Esophagus muscularis mucosa (tissue), 4 donors: Measurements from ENCODE around the gene MAD2L1. TPM values are rescaled to one million over a fixed set of nuclear protein-coding genes. Genes with fewer than 3 reads are reported as not detected.

Source experiments
- DNase-seq: peaks from one replicate; pipeline ENCODE4 v3.0.0-alpha.2; 2017; ENCODE audit errors: extremely low spot score
- H3K27ac ChIP-seq, 4 donors: fragments of 200-600 bp; sonication (generic); replicated peaks in 1 of 4; 1 replicate in 3 of 4; 2 replicates in 1 of 4; pipeline ENCODE4 v1.5.1; 2016 to 2019; ENCODE audit warnings: mild to moderate bottlenecking in 1 of 4
- H3K27me3 ChIP-seq, 4 donors: fragments of 200-600 bp; sonication (generic); one replicate each; pipeline versions ENCODE4 v1.5.1 to v1.6.0; 2016 to 2019
- H3K36me3 ChIP-seq, 4 donors: fragments of 200-600 bp; sonication (generic); one replicate each; pipeline ENCODE4 v1.5.1; 2016 to 2019
- H3K4me1 ChIP-seq, 4 donors: fragments of 200-600 bp; sonication (generic); one replicate each; pipeline ENCODE4 v1.5.1; 2016 to 2019
- H3K4me3 ChIP-seq, 4 donors: fragments of 200-600 bp; sonication (generic); 1 replicate in 2 of 4; 2 replicates in 2 of 4; pipeline ENCODE4 v1.5.1; 2016 to 2019; ENCODE audit warnings: mild to moderate bottlenecking in 4 of 4, moderate library complexity in 1 of 4
- H3K9me3 ChIP-seq, 4 donors: fragments of 200-600 bp; sonication (generic); 1 replicate in 3 of 4; 2 replicates in 1 of 4; pipeline ENCODE4 v1.5.1; 2016 to 2019
- CTCF ChIP-seq, 3 experiments: fragments of 200-600 bp in 2 of 3; fragments of 450-650 bp in 1 of 3; sonication (generic) in 2 of 3; IDR thresholded peaks; one replicate each; pipeline ENCODE4 v1.5.1; 2017 to 2019; ENCODE audit warnings: antibody characterized with exemption in 3 of 3, mild to moderate bottlenecking in 2 of 3, moderate library complexity in 1 of 3
- EP300 ChIP-seq: sonication (generic); formaldehyde crosslinking; IDR thresholded peaks from one replicate; pipeline ENCODE4 v1.6.1; 2017; ENCODE audit warnings: antibody characterized with exemption
- POLR2A ChIP-seq: fragments of 450-650 bp; IDR thresholded peaks from one replicate; pipeline ENCODE4 v1.6.1; 2017; ENCODE audit warnings: antibody characterized with exemption, moderate library complexity, mild to moderate bottlenecking, low read depth
- POLR2AphosphoS5 ChIP-seq, 2 donors: sonication (generic); formaldehyde crosslinking; IDR thresholded peaks; one replicate each; pipeline ENCODE4 v1.6.1; 2017; ENCODE audit warnings: antibody characterized with exemption in 2 of 2
- WGBS: methylation state at CpG from one replicate; pipeline ENCODE4 v1.1.5; 2018; 5-methylcytosine and 5-hydroxymethylcytosine counted together
- intact Hi-C: fragments of 100-400 bp; cut with DNase I; formaldehyde crosslinking; loops from one replicate; pipeline ENCODE4 v1.15.1; 2023
- total RNA-seq, 4 donors: library from RNA; depleted of rRNA; stranded (reverse); fragments of >200 nt; gene quantifications; one replicate each; pipeline versions ENCODE4 v1.1.0 to v1.2.1, GENCODE V29; 2016

The MAD2L1 gene
- total RNA-seq: 1 to 10 TPM in 2 of 4 donors, under 1 TPM in 2; under 0.01 to 2.1 (median 1.2) TPM

GRCh38 chr4:120066517-120067340 lies at the start of gene MAD2L1:
MAD2L1 (minus strand) TSS chr4:120066848; CDS start chr4:120066734, 114 bp downstream.
- 0% methylated on average over 13 of the region's 65 CpGs for WGBS
- intact Hi-C loops: no loop called here
- H3K36me3 ChIP-seq: no peaks in the 10 kb centered on the region
- DNase-seq: peak; percentile 99
- H3K4me3 ChIP-seq: peak within 1 kb of the TSS; percentile 63 to 71 (median 68)
- peak within 1 kb of the TSS; percentile 94 to 97 (median 94) for H3K27ac ChIP-seq
- TF ChIP-seq POLR2AphosphoS5 (IDR thresholded peaks at IDR 0.05) (peak; percentile 98 to 99), EP300 (no peak), POLR2A (peak; percentile 82), CTCF (IDR thresholded peaks at IDR 0.05) (peak in 1 of 3 experiments; percentile 10)
- no peaks in the 10 kb centered on the region for H3K9me3 ChIP-seq
- H3K4me1 ChIP-seq: peaks cover 14 to 34% (median 27%) of the 10 kb centered on the region in 4 donors
- no peaks in the 10 kb centered on the region for H3K27me3 ChIP-seq

- H3K27me3 ChIP-seq: no peaks in the 10 kb centered on the region
- TF ChIP-seq EP300 (no peak), CTCF (IDR thresholded peaks at IDR 0.05) (no peak), POLR2AphosphoS5 (IDR thresholded peaks at IDR 0.05) (no peak), POLR2A (no peak)
- no peaks in the 10 kb centered on the region for H3K36me3 ChIP-seq
- H3K9me3 ChIP-seq: no peaks in the 10 kb centered on the region
- intact Hi-C loops: no loop called here
- DNase-seq: no peak
- H3K4me3 ChIP-seq: no peak overlapping the region
- 98% methylated on average over 1 of the region's 1 CpG for WGBS
- no peaks in the 10 kb centered on the region for H3K4me1 ChIP-seq
- no peak overlapping the region for H3K27ac ChIP-seq
These were observed 45.1 kb upstream of the MAD2L1 start for GRCh38 chr4:120111745-120112144.

GRCh38 chr4:120109406-120109805 lies 42.8 kb upstream of the MAD2L1 start:
- TF ChIP-seq POLR2AphosphoS5 (IDR thresholded peaks at IDR 0.05): no peak
- no peak for TF ChIP-seq CTCF (IDR thresholded peaks at IDR 0.05)
- no peak for TF ChIP-seq EP300
- TF ChIP-seq POLR2A: no peak
- Histone ChIP-seq H3K9me3 (no peaks in the 10 kb centered on the region), H3K27ac (no peak overlapping the region), H3K27me3 (no peaks in the 10 kb centered on the region), H3K4me1 (no peaks in the 10 kb centered on the region), H3K36me3 (no peaks in the 10 kb centered on the region), H3K4me3 (no peak overlapping the region)
- DNase-seq: no peak
- intact Hi-C loops: no loop called here

- no peaks in the 10 kb centered on the region for H3K27me3 ChIP-seq
- intact Hi-C loops: no loop called here
- H3K36me3 ChIP-seq: no peaks in the 10 kb centered on the region
- DNase-seq: no peak
- H3K9me3 ChIP-seq: no peaks in the 10 kb centered on the region
- TF ChIP-seq POLR2AphosphoS5 (IDR thresholded peaks at IDR 0.05) (no peak), POLR2A (no peak), EP300 (no peak), CTCF (IDR thresholded peaks at IDR 0.05) (no peak)
- H3K27ac ChIP-seq: no peak overlapping the region
- peaks cover 0 to 2% (median 0%) of the 10 kb centered on the region in 4 donors for H3K4me1 ChIP-seq
- WGBS: 96% methylated on average over 1 of the region's 1 CpG
- no peak overlapping the region for H3K4me3 ChIP-seq
These were observed 38.8 kb upstream of the MAD2L1 start for GRCh38 chr4:120105472-120105871.
